Caki2 (cell line): Measurements from ENCODE around the gene SUGCT. TPM values are rescaled to one million over a fixed set of nuclear protein-coding genes. Genes with fewer than 3 reads are reported as not detected.
"Not testable (repeated sequence)": the region's sequence is repeated elsewhere in the genome, so short reads cannot be mapped to it uniquely, and the experiment has no call there.

Experiments
- DNase-seq: peaks from one replicate; pipeline ENCODE4 v3.0.0-alpha.2; 2015; ENCODE audit warnings: low read depth
- in situ Hi-C: cut with HindIII; loops from 2 replicates; pipeline ENCODE4 v1.10.0; 2016; ENCODE audit warnings: low sequenced_read_pairs, low pct_unique_long_range_greater_than_20kb, mixed read lengths
- total RNA-seq: library from RNA; depleted of rRNA; stranded (reverse); fragments of >200 nt; shearing (Covaris generic); gene quantifications from 2 replicates; pipeline ENCODE4 v1.2.3, GENCODE V29; 2014; ENCODE audit warnings: low replicate concordance

SUGCT gene
- total RNA-seq, 1 experiment from 2014 or later, result 9.7 TPM

GRCh38 chr7:40133561-40134427, 1.0 kb upstream of the SUGCT start:
- no peak for DNase-seq
- in situ Hi-C loops, result no loop called here

GRCh38 chr7:40135317-40135610, 459 bp downstream of the SUGCT start:
- in situ Hi-C loops, result no loop called here
- no peak for DNase-seq

- in situ Hi-C loops, result no loop called here
Measured at GRCh38 chr7:40137563-40137962, 2.8 kb downstream of the SUGCT start.

GRCh38 chr7:40138973-40139372, 4.2 kb downstream of the SUGCT start:
- DNase-seq, result no peak
- in situ Hi-C loops, result no loop called here

More at GRCh38 chr7:40137563-40137962, 2.8 kb downstream of the SUGCT start:
- no peak for DNase-seq

- DNase-seq, in situ Hi-C loops: not testable (repeated sequence)
Measured at GRCh38 chr7:40139891-40140290, 5.1 kb downstream of the SUGCT start.

- in situ Hi-C loops, DNase-seq: not testable (repeated sequence)
Measured at GRCh38 chr7:40141916-40142315, 7.1 kb downstream of the SUGCT start.

DNA sequence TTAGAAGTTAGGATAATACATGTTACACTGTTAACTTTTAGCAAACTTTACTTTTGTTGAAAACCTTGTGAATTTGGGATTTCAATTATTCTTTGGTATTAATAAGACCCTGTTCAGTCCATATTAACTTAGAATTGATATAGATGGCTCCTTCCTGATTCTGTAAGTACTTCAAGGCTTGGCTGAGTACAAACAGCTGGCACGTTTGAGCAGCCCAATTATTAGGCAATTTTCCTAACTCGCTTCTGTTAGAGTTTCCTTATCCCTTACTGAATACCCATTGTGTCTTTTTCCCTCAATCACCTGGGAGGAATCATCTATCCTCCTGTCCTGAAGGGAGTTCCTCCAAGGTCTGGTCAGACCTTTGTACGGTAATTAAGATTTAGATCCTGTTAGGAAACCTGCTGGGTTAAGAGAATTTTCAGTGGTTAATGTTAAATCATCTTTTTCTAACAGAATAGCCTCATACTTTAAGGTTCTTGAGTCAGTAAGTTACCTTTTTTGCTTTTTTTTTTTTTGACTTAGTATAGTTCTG, 10.9 kb downstream of the SUGCT start:
- in situ Hi-C loops, DNase-seq: not testable (repeated sequence)

- DNase-seq, result no peak
- in situ Hi-C loops, result no loop called here
Measured at GRCh38 chr7:40147371-40148246, 12.8 kb downstream of the SUGCT start.

DNA sequence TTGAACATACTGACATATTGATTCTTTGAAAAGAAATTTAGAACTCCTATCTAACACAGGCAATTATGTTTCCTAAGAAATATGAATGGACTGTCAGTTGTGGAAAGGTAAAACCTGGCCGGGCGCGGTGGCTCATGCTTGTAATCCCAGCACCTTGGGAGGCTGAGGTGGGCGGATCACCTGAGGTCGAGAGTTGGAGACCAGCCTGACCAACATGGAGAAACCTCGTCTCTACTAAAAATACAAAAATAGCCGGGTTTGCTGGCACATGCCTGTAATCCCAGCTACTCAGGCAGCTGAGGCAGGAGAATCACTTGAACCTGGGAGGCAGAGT, 13.4 kb downstream of the SUGCT start:
- DNase-seq, in situ Hi-C loops: not testable (repeated sequence)

GRCh38 chr7:40148671-40149070, 13.9 kb downstream of the SUGCT start:
- in situ Hi-C loops, result no loop called here
- DNase-seq, result no peak

GRCh38 chr7:40151504-40151903, 16.7 kb downstream of the SUGCT start:
- in situ Hi-C loops, result no loop called here
- no peak for DNase-seq

GRCh38 chr7:40156988-40157387, 22.2 kb downstream of the SUGCT start:
- no peak for DNase-seq

DNA sequence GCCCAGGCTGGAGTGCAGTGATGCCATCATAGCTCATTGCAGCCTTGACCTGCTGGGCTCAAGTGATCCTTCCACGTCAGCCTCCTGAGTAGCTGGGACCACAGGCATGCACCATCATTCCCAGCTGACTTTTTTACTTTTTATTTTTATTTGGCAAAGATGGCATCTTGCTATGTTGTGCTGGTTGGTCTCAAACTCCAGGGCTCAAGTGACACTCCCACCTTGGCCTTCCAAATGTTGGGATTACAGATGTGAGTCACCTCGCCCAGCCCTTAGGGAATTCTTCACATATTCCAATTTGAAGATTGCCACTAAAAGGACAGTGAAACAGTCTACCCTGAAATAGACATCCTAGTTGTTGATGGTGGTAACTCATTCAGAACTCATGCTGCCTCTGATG, 27.7 kb downstream of the SUGCT start:
- in situ Hi-C loops, result no loop called here
- no peak for DNase-seq

More at GRCh38 chr7:40156988-40157387, 22.2 kb downstream of the SUGCT start:
- in situ Hi-C loops, result no loop called here

- no peak for DNase-seq
- in situ Hi-C loops, result no loop called here
Measured at GRCh38 chr7:40165216-40165615, 30.4 kb downstream of the SUGCT start.

- no peak for DNase-seq
- in situ Hi-C loops, result no loop called here
Measured at GRCh38 chr7:40167291-40167690, 32.5 kb downstream of the SUGCT start.

DNA sequence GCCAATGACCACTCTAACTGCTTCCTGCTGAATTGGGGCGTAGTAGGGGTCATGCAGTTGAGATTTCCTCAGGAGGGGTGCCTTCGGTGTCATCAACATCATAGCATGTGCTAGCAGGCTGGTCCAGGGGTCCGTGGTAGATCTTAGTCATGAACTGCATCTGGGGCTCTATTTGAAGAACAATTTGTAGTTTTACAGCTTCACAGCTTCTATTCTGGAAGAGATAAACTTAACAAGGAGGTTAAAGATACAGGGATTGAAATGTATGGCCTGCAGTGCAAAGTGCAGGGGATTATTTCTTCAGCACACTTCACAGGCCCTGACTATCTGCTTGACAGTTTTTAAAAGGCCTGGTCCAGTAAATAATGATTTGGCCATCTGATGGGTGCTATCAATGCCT, 33.5 kb downstream of the SUGCT start:
- DNase-seq, in situ Hi-C loops: not testable (repeated sequence)

GRCh38 chr7:40173121-40173520, 38.3 kb downstream of the SUGCT start:
- in situ Hi-C loops, result not testable (repeated sequence)

GRCh38 chr7:40175256-40175655, 40.5 kb downstream of the SUGCT start:
- DNase-seq, in situ Hi-C loops: not testable (repeated sequence)

More at GRCh38 chr7:40173121-40173520, 38.3 kb downstream of the SUGCT start:
- DNase-seq, result not testable (repeated sequence)
